GM12864 (cell line): ENCODE data around the gene FAM241B.

Experiments used
- DNase-seq: peaks from one replicate; pipeline ENCODE4 v3.0.0-alpha.2; 2011; ENCODE audit warnings: low read depth
- H3K4me3 ChIP-seq: 2 replicates; pipeline ENCODE4 v1.5.1; 2011; ENCODE audit warnings: mild to moderate bottlenecking, low read depth, low read length, control low read depth
- CTCF ChIP-seq: IDR thresholded peaks from 2 replicates; pipeline ENCODE4 v1.5.1; 2011; ENCODE audit warnings: low read depth, mild to moderate bottlenecking, moderate library complexity, low read length, control low read depth, inconsistent platforms; ENCODE audit errors: missing control alignments

Gene FAM241B

GRCh38 chr10:69624245-69624786 is 5.7 kb upstream of the FAM241B start:
- DNase-seq = no peak
- no peak for TF ChIP-seq CTCF
- H3K4me3 ChIP-seq = no peak overlapping the region

- H3K4me3 ChIP-seq = no peak overlapping the region
- no peak for DNase-seq
- TF ChIP-seq CTCF = no peak
Measured at GRCh38 chr10:69626826-69627225, 3.2 kb upstream of the FAM241B start.

- no peak for DNase-seq
- TF ChIP-seq CTCF = no peak
- no peak overlapping the region for H3K4me3 ChIP-seq
Measured at GRCh38 chr10:69628891-69629290, 1.2 kb upstream of the FAM241B start.

- TF ChIP-seq CTCF = no peak
- H3K4me3 ChIP-seq = no peak overlapping the region
- DNase-seq = no peak
Measured at GRCh38 chr10:69629519-69629896, 539 bp upstream of the FAM241B start.

- DNase-seq = no peak
- no peak overlapping the region for H3K4me3 ChIP-seq
- TF ChIP-seq CTCF = no peak
Measured at GRCh38 chr10:69630651-69631400, 779 bp downstream of the FAM241B start.

GRCh38 chr10:69631566-69631965 is 1.5 kb downstream of the FAM241B start:
- no peak overlapping the region for H3K4me3 ChIP-seq
- TF ChIP-seq CTCF = no peak
- no peak for DNase-seq
